H1 (cell line): ENCODE results near the gene AKTIP. TPM values are rescaled to one million over a fixed set of nuclear protein-coding genes. Genes with fewer than 3 reads are reported as not detected.

Experiments used
- CTCF ChIA-PET: fragments of 300-600 bp; sonication (Branson Sonifier 250); formaldehyde crosslinking; loops from one replicate; lab custom pipeline; 2021; ENCODE audit not compliant: partially characterized antibody; lab: Charles Lee
- POLR2A ChIA-PET: fragments of 300-600 bp; sonication (Branson Sonifier 250); formaldehyde crosslinking; loops from one replicate; lab custom pipeline; 2021; ENCODE audit warnings: inconsistent platforms; ENCODE audit not compliant: partially characterized antibody; lab: Charles Lee
- DNase-seq, 2 experiments: peaks; one replicate each; pipeline versions ENCODE4 v3.0.0 to v3.0.0-alpha.2; 2010 to 2022; ENCODE audit warnings: low spot score in 2 of 2, low read depth in 1 of 2, mixed read lengths in 1 of 2
- FAIRE-seq: peaks from 2 replicates; lab custom pipeline; 2011; peaks lifted over from hg19 to GRCh38; lab: Jason Lieb, UNC
- H2AFZ ChIP-seq: 2 replicates; pipeline ENCODE4 v1.8.1; 2012; ENCODE audit warnings: low read length, inconsistent platforms
- H2AK5ac ChIP-seq: 2 replicates; pipeline ENCODE4 v1.6.1; 2013; ENCODE audit warnings: low read depth, low read length
- H2BK120ac ChIP-seq: replicated peaks from 2 replicates; pipeline ENCODE3; 2013; ENCODE audit warnings: low read depth, low read length, inconsistent platforms
- H2BK12ac ChIP-seq: 2 replicates; pipeline ENCODE4 v1.6.1; 2013; ENCODE audit warnings: low read depth, low read length
- H2BK15ac ChIP-seq: 2 replicates; pipeline ENCODE4 v1.6.1; 2013; ENCODE audit warnings: low read length
- H2BK20ac ChIP-seq: 2 replicates; pipeline ENCODE4 v1.6.1; 2013; ENCODE audit warnings: low read length
- H2BK5ac ChIP-seq: 2 replicates; pipeline ENCODE4 v1.6.1; 2013; ENCODE audit warnings: low read depth, low read length
- H3K14ac ChIP-seq: 2 replicates; pipeline ENCODE4 v1.6.1; 2013; ENCODE audit warnings: inconsistent platforms; ENCODE audit not compliant: insufficient read length
- H3K18ac ChIP-seq: 2 replicates; pipeline ENCODE4 v1.6.1; 2013; ENCODE audit warnings: low read length; ENCODE audit errors: extremely low read depth
- H3K23ac ChIP-seq: 2 replicates; pipeline ENCODE4 v1.6.1; 2013; ENCODE audit warnings: inconsistent platforms; ENCODE audit not compliant: insufficient read length
- H3K23me2 ChIP-seq: 2 replicates; pipeline ENCODE4 v1.6.1; 2013; ENCODE audit warnings: low read depth, low read length
- H3K27ac ChIP-seq: 2 replicates; pipeline ENCODE4 v1.6.1; 2011; ENCODE audit warnings: low read depth, low read length, inconsistent platforms
- H3K27me3 ChIP-seq, 4 experiments: replicated peaks in 1 of 4; 1 replicate in 1 of 4; 2 replicates in 3 of 4; pipeline versions ENCODE4 v1.6.1 to v1.8.1; 2011 to 2013; ENCODE audit warnings: low read length in 3 of 4, mild to moderate bottlenecking in 3 of 4, inconsistent platforms in 2 of 4, mixed read lengths in 2 of 4, moderate library complexity in 1 of 4; ENCODE audit not compliant: control insufficient read depth in 3 of 4, insufficient read depth in 3 of 4; ENCODE audit errors: extremely low read depth in 1 of 4
- H3K36me3 ChIP-seq, 4 experiments: 2 replicates each; pipeline versions ENCODE4 v1.6.1 to v1.8.1; 2011 to 2013; ENCODE audit warnings: mild to moderate bottlenecking in 4 of 4, low read length in 3 of 4, moderate library complexity in 2 of 4, control low read depth in 1 of 4, inconsistent platforms in 1 of 4; ENCODE audit not compliant: insufficient read depth in 4 of 4, control insufficient read depth in 2 of 4
- H3K4ac ChIP-seq: replicated peaks from 2 replicates; pipeline ENCODE3; 2013; ENCODE audit warnings: low read length, low read depth, mixed read lengths, inconsistent platforms; ENCODE audit not compliant: insufficient read length
- H3K4me1 ChIP-seq, 4 experiments: replicated peaks in 1 of 4; 1 replicate in 1 of 4; 2 replicates in 3 of 4; pipeline versions ENCODE4 v1.6.1 to v1.8.1; 2011 to 2013; ENCODE audit warnings: low read length in 3 of 4, inconsistent platforms in 2 of 4, mixed read lengths in 1 of 4; ENCODE audit not compliant: insufficient read depth in 4 of 4, control insufficient read depth in 3 of 4
- H3K4me2 ChIP-seq, 2 experiments: 2 replicates each; pipeline versions ENCODE4 v1.6.1 to v1.8.1; 2011 to 2013; ENCODE audit warnings: low read depth in 2 of 2, low read length in 2 of 2, control low read depth in 1 of 2, inconsistent platforms in 1 of 2, mild to moderate bottlenecking in 1 of 2; ENCODE audit not compliant: insufficient read depth in 1 of 2
- H3K4me3 ChIP-seq, 4 experiments: fragments of 200-600, 300-600 bp in 1 of 4; sonication (generic), shearing (Covaris generic), sonication (Bioruptor Twin) in 1 of 4; 2 replicates each; pipeline versions ENCODE4 v1.5.1 to v1.8.1; 2011 to 2016; ENCODE audit warnings: low read length in 4 of 4, low read depth in 3 of 4, control low read depth in 2 of 4, inconsistent platforms in 2 of 4, mild to moderate bottlenecking in 2 of 4, mixed read lengths in 1 of 4, moderate library complexity in 1 of 4; ENCODE audit not compliant: insufficient read depth in 2 of 4; ENCODE audit errors: extremely low read depth in 1 of 4
- H3K56ac ChIP-seq: replicated peaks from 2 replicates; pipeline ENCODE3; 2013; ENCODE audit warnings: low read depth, mild to moderate bottlenecking, mixed read lengths, low read length, inconsistent platforms; ENCODE audit not compliant: insufficient read length
- H3K79me1 ChIP-seq: 2 replicates; pipeline ENCODE4 v1.6.1; 2013; ENCODE audit warnings: low read depth, low read length, control low read depth
- H3K79me2 ChIP-seq, 2 experiments: 2 replicates each; pipeline versions ENCODE4 v1.6.1 to v1.8.1; 2012 to 2013; ENCODE audit warnings: low read length in 2 of 2, mild to moderate bottlenecking in 2 of 2, inconsistent platforms in 1 of 2; ENCODE audit not compliant: insufficient read depth in 2 of 2, control insufficient read depth in 1 of 2
- H3K9ac ChIP-seq, 4 experiments: replicated peaks in 1 of 4; 1 replicate in 1 of 4; 2 replicates in 3 of 4; pipeline versions ENCODE4 v1.6.1 to v1.8.1; 2011 to 2013; ENCODE audit warnings: low read depth in 3 of 4, low read length in 3 of 4, control low read depth in 2 of 4, mild to moderate bottlenecking in 2 of 4, moderate library complexity in 2 of 4, inconsistent platforms in 1 of 4; ENCODE audit errors: extremely low read depth in 1 of 4
- H3K9me3 ChIP-seq, 2 experiments: 2 replicates each; pipeline versions ENCODE4 v1.6.1 to v1.8.1; 2012 to 2013; ENCODE audit warnings: mild to moderate bottlenecking in 2 of 2, moderate library complexity in 2 of 2, control low read depth in 1 of 2, inconsistent platforms in 1 of 2, low read depth in 1 of 2, low read length in 1 of 2, mixed read lengths in 1 of 2; ENCODE audit not compliant: insufficient read depth in 2 of 2
- H4K20me1 ChIP-seq, 2 experiments: replicated peaks in 1 of 2; 2 replicates each; pipeline versions ENCODE3 to v1.8.1; 2011 to 2013; ENCODE audit warnings: inconsistent platforms in 2 of 2, low read length in 2 of 2, mild to moderate bottlenecking in 1 of 2; ENCODE audit not compliant: insufficient read depth in 2 of 2, control insufficient read depth in 1 of 2
- H4K5ac ChIP-seq: 2 replicates; pipeline ENCODE4 v1.6.1; 2013; ENCODE audit warnings: low read length, low read depth, mixed read lengths, inconsistent platforms; ENCODE audit not compliant: insufficient read length
- H4K8ac ChIP-seq: 2 replicates; pipeline ENCODE4 v1.8.0; 2013; ENCODE audit warnings: mild to moderate bottlenecking, moderate library complexity, low read length, inconsistent platforms; ENCODE audit not compliant: insufficient read depth; ENCODE audit errors: extremely low read depth
- H4K91ac ChIP-seq: replicated peaks from 2 replicates; pipeline ENCODE3; 2013; ENCODE audit warnings: low read length, mixed read lengths, inconsistent platforms; ENCODE audit not compliant: insufficient read length
- BACH1 ChIP-seq: IDR thresholded peaks from 2 replicates; pipeline ENCODE4 v1.6.1; 2012; ENCODE audit warnings: low read length, improper control_type of control experiment
- CBX8 ChIP-seq: fragments of 300-800, 300-1000 bp; sonication (generic); IDR thresholded peaks from 2 replicates; pipeline ENCODE4 v1.7.1; 2016; ENCODE audit warnings: low read depth, low read length, borderline replicate concordance
- CHD1 ChIP-seq: IDR thresholded peaks from 2 replicates; pipeline ENCODE4 v1.6.1; 2012; ENCODE audit warnings: low read depth, low read length, improper control_type of control experiment
- EGR1 ChIP-seq: IDR thresholded peaks from 2 replicates; pipeline ENCODE4 v1.6.1; 2011; ENCODE audit warnings: low read depth, low read length, borderline replicate concordance
- EZH2 ChIP-seq: fragments of 200-600 bp; sonication (generic); IDR thresholded peaks from 2 replicates; pipeline ENCODE4 v1.7.1; 2012; ENCODE audit warnings: low read depth, mild to moderate bottlenecking, moderate library complexity, low read length, inconsistent platforms; ENCODE audit not compliant: severe bottlenecking
- KDM1A ChIP-seq: fragments of 200-600, 300-600 bp; sonication (generic); IDR thresholded peaks from 2 replicates; pipeline ENCODE4 v1.7.1; 2016; ENCODE audit warnings: mild to moderate bottlenecking, low read length, borderline replicate concordance
- KDM4A ChIP-seq: IDR thresholded peaks from one replicate; pipeline ENCODE4 v1.7.1; 2012; ENCODE audit warnings: low read depth, mild to moderate bottlenecking, moderate library complexity, low read length, inconsistent platforms; ENCODE audit not compliant: severe bottlenecking
- NRF1 ChIP-seq: IDR thresholded peaks from 2 replicates; pipeline ENCODE4 v1.6.1; 2011; ENCODE audit warnings: mild to moderate bottlenecking, low read depth, low read length, improper control_type of control experiment
- POLR2A ChIP-seq, 2 experiments: IDR thresholded peaks; 1 replicate in 1 of 2; 2 replicates in 1 of 2; pipeline ENCODE4 v1.6.1; 2011; ENCODE audit warnings: low read depth in 2 of 2, low read length in 2 of 2, mild to moderate bottlenecking in 2 of 2; ENCODE audit errors: control extremely low read depth in 1 of 2
- RFX5 ChIP-seq: IDR thresholded peaks from 2 replicates; pipeline ENCODE4 v1.6.1; 2011; ENCODE audit warnings: low read depth, low read length, improper control_type of control experiment, borderline replicate concordance
- SIN3A ChIP-seq, 2 experiments: IDR thresholded peaks in 1 of 2; conservative IDR thresholded peaks in 1 of 2; 2 replicates each; pipeline ENCODE4 v1.6.1; 2011 to 2012; ENCODE audit warnings: low read length in 2 of 2, improper control_type of control experiment in 1 of 2, low read depth in 1 of 2, mild to moderate bottlenecking in 1 of 2
- SP2 ChIP-seq: IDR thresholded peaks from 2 replicates; pipeline ENCODE4 v1.6.1; 2012; ENCODE audit warnings: mild to moderate bottlenecking, low read length, inconsistent platforms
- TAF7 ChIP-seq: optimal IDR thresholded peaks from 2 replicates; pipeline ENCODE3; 2011; ENCODE audit warnings: low read depth, mild to moderate bottlenecking, inconsistent platforms, low read length, moderate library complexity, borderline replicate concordance
- TBP ChIP-seq: IDR thresholded peaks from 2 replicates; pipeline ENCODE4 v1.6.1; 2011; ENCODE audit warnings: low read depth, low read length, improper control_type of control experiment
- WGBS, 2 experiments: shearing (Covaris generic) in 1 of 2; methylation state at CpG; one replicate each; pipeline versions ENCODE4 v1.1.6 to v1.1.7; 2013 to 2015; ENCODE audit warnings: low lambda C conversion rate in 2 of 2, mixed read lengths in 2 of 2, inconsistent platforms in 1 of 2, low coverage in 1 of 2, missing lambda C conversion rate in 1 of 2; ENCODE audit not compliant: insufficient replicate concordance in 2 of 2, insufficient coverage in 1 of 2, insufficient read length in 1 of 2; ENCODE audit errors: extremely low coverage in 1 of 2, missing lambda C conversion rate in 1 of 2; 5-methylcytosine and 5-hydroxymethylcytosine counted together
- polyA plus RNA-seq, 7 experiments: library from polyadenylated mRNA; depleted of rRNA in 3 of 7; stranded (reverse) in 5 of 7; unstranded in 2 of 7; fragments of >200 nt in 5 of 7; fragments of 200-250 nt in 2 of 7; gene quantifications; 1 replicate in 5 of 7; 2 replicates in 1 of 7; 4 replicates in 1 of 7; pipeline versions ENCODE4 v1.2.1 to v1.2.3, GENCODE V29; 2011 to 2013; ENCODE audit warnings: missing spikeins in 2 of 7, mixed read lengths in 2 of 7
- total RNA-seq: library from RNA; stranded (reverse); fragmentation: NEBNext Ultra II Directional; extraction: Animal tissue kit (Norgen Biotek cat#: 25700); gene quantifications from 2 replicates; pipeline ENCODE4 v1.2.1, GENCODE V29; 2021
- TF ChIP-seq, protein P1 (sequence below): IDR thresholded peaks from 2 replicates; pipeline ENCODE4 v1.6.1; 2012; ENCODE audit warnings: inconsistent platforms

AKTIP gene
- total and polyA plus RNA-seq, 2 of the 8 experiments (the other 6 are each of a cell fraction or from before 2014, with no cell fraction given), result 15.0 to 15.6 TPM

GRCh38 chr16:53456625-53457024 lies 46.4 kb downstream of the AKTIP start:
- POLR2A ChIA-PET, result no interaction called here
- WGBS, 2 experiments, result 97% methylated on average over 2 of the region's 2 CpGs; no CpG with 5 or more reads in 1 of the 2 experiments
- no peak for FAIRE-seq
- H4K8ac ChIP-seq, result no peak overlapping the region
- no peaks in the 10 kb centered on the region for H3K79me2 ChIP-seq
- no peak overlapping the region for H2BK15ac ChIP-seq
- no peak overlapping the region for H3K56ac ChIP-seq
- no peak overlapping the region for H3K4ac ChIP-seq
- DNase-seq, result no peak
- H2BK120ac ChIP-seq, result no peak overlapping the region
- CTCF ChIA-PET, result interaction anchor here (0.8 kb wide), 1 partner anchor 12 kb away, joined by 3 read pairs; no protein-coding TSS in a partner anchor
- no peak overlapping the region for H3K9ac ChIP-seq
- no peak overlapping the region for H2BK12ac ChIP-seq
- H2AFZ ChIP-seq, result no peak overlapping the region
- H4K91ac ChIP-seq, result no peak overlapping the region
- no peaks in the 10 kb centered on the region for H3K27me3 ChIP-seq
- peaks cover 12 to 60% (median 23%) of the 10 kb centered on the region in 4 experiments for H3K36me3 ChIP-seq
- no peak overlapping the region for H3K4me2 ChIP-seq
- no peak overlapping the region for H3K14ac ChIP-seq
- no peaks in the 10 kb centered on the region for H3K79me1 ChIP-seq
- no peaks in the 10 kb centered on the region for H3K23me2 ChIP-seq
- no peak overlapping the region for H4K5ac ChIP-seq
- H4K20me1 ChIP-seq, result peaks cover 0 to 1% of the 10 kb centered on the region in 2 experiments
- H3K4me3 ChIP-seq, result no peak overlapping the region
- no peak overlapping the region for H2BK20ac ChIP-seq
- H3K18ac ChIP-seq, result no peak overlapping the region
- H3K9me3 ChIP-seq, result no peaks in the 10 kb centered on the region
- no peak overlapping the region for H3K23ac ChIP-seq
- no peak overlapping the region for H3K27ac ChIP-seq
- H2BK5ac ChIP-seq, result no peak overlapping the region
- no peak overlapping the region for H2AK5ac ChIP-seq
- H3K4me1 ChIP-seq, result no peaks in the 10 kb centered on the region
- TF ChIP-seq POLR2A (IDR thresholded peaks at IDR 0.05; ENCODE audit: control extremely low read depth in 1 of 2, low read depth in 2 of 2, low read length in 2 of 2) (no peak), EZH2 (no peak), EGR1 (no peak), KDM1A (no peak), KDM4A (no peak), TAF7 (no peak), SP2 (no peak), CHD1 (no peak), NRF1 (no peak), TBP (no peak), SIN3A (conservative IDR thresholded peaks at IDR 0.05 in 1 of 2, IDR thresholded peaks at IDR 0.05 in 1 of 2; ENCODE audit: low read depth in 1 of 2, low read length in 2 of 2) (no peak), BACH1 (no peak), CBX8 (no peak), RFX5 (no peak)
- TF ChIP-seq, protein P1, sequence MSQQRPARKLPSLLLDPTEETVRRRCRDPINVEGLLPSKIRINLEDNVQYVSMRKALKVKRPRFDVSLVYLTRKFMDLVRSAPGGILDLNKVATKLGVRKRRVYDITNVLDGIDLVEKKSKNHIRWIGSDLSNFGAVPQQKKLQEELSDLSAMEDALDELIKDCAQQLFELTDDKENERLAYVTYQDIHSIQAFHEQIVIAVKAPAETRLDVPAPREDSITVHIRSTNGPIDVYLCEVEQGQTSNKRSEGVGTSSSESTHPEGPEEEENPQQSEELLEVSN, result no peak
